ENCODE measurements around the gene CACNA1G.

Gene CACNA1G

DNA sequence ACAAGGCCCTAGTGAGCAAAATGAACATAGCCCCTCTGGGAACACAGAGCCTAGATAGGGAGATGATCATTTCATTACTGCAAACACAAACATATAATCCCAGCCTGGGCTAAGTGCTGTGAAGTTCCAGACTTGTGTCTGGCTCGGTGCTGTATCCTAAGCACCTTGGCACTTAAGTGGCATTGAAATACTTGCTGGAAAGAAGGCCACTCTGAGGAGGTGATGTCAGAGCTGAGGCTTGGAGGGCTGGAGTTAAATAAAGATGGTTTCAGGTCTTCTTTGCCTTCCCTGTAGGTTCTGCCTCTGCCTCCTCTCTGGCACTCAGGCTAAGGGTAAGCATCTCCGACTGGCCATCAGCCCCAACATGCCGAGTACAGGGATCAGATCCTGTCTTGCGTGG lies 2.4 kb upstream of the CACNA1G start:
- TF ChIP-seq FOXP2 (optimal IDR thresholded peaks at IDR 0.05; ENCODE audit: borderline replicate concordance, extremely low read depth, extremely low read length, insufficient read depth) (no peak), REST (IDR thresholded peaks at IDR 0.05; ENCODE audit: insufficient read depth in 1 of 2, low read depth in 2 of 2, low read length in 2 of 2) (no peak), SIN3A (IDR thresholded peaks at IDR 0.05; ENCODE audit: borderline replicate concordance, insufficient read depth, low read length) (no peak), POLR2AphosphoS5 (IDR thresholded peaks at IDR 0.05; ENCODE audit: low read depth, low read length) (no peak), TAF1 (IDR thresholded peaks at IDR 0.05; ENCODE audit: borderline replicate concordance, insufficient read depth, low read length) (no peak)

DNA sequence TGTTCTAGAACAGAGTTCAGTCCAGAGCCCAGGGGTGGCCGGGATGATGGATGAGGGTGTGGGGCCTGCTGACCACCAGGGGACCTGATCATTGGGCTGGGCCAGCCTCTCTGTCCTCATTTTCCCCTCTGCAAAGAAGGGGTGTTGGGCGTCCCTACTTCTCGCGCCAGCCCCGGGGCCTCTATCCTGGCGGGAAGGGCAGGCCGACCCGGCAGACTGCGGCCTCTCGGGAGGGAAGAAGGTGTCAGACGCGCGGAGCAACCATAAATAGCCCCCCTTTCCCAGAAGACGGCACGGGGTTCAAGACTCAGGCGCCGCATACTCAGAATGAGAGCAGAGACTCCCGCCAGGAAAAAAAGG lies 2.0 kb upstream of the CACNA1G start:
- no peak for TF ChIP-seq SIN3A (IDR thresholded peaks at IDR 0.05; ENCODE audit: borderline replicate concordance, insufficient read depth, low read length)
- TF ChIP-seq POLR2AphosphoS5 (IDR thresholded peaks at IDR 0.05; ENCODE audit: low read depth, low read length), result no peak
- TF ChIP-seq TAF1 (IDR thresholded peaks at IDR 0.05; ENCODE audit: borderline replicate concordance, insufficient read depth, low read length), result no peak
- TF ChIP-seq REST (IDR thresholded peaks at IDR 0.05; ENCODE audit: insufficient read depth in 1 of 2, low read depth in 2 of 2, low read length in 2 of 2), result no peak
- no peak for TF ChIP-seq FOXP2 (optimal IDR thresholded peaks at IDR 0.05; ENCODE audit: borderline replicate concordance, extremely low read depth, extremely low read length, insufficient read depth)

- TF ChIP-seq FOXP2 (optimal IDR thresholded peaks at IDR 0.05; ENCODE audit: borderline replicate concordance, extremely low read depth, extremely low read length, insufficient read depth) (no peak), SIN3A (IDR thresholded peaks at IDR 0.05; ENCODE audit: borderline replicate concordance, insufficient read depth, low read length) (no peak), REST (IDR thresholded peaks at IDR 0.05; ENCODE audit: insufficient read depth in 1 of 2, low read depth in 2 of 2, low read length in 2 of 2) (no peak), TAF1 (IDR thresholded peaks at IDR 0.05; ENCODE audit: borderline replicate concordance, insufficient read depth, low read length) (no peak), POLR2AphosphoS5 (IDR thresholded peaks at IDR 0.05; ENCODE audit: low read depth, low read length) (no peak)
Observed at GRCh38 chr17:50558941-50559614, 1.4 kb upstream of the CACNA1G start.

GRCh38 chr17:50559674-50560184 lies 786 bp upstream of the CACNA1G start:
- no peak for TF ChIP-seq REST (IDR thresholded peaks at IDR 0.05; ENCODE audit: insufficient read depth in 1 of 2, low read depth in 2 of 2, low read length in 2 of 2)
- no peak for TF ChIP-seq SIN3A (IDR thresholded peaks at IDR 0.05; ENCODE audit: borderline replicate concordance, insufficient read depth, low read length)
- no peak for TF ChIP-seq TAF1 (IDR thresholded peaks at IDR 0.05; ENCODE audit: borderline replicate concordance, insufficient read depth, low read length)
- TF ChIP-seq FOXP2 (optimal IDR thresholded peaks at IDR 0.05; ENCODE audit: borderline replicate concordance, extremely low read depth, extremely low read length, insufficient read depth), result no peak
- TF ChIP-seq POLR2AphosphoS5 (IDR thresholded peaks at IDR 0.05; ENCODE audit: low read depth, low read length), result no peak

Data from PFSK-1 (cell line).